ENCODE data around the gene SLAMF8.

The SLAMF8 gene

DNA sequence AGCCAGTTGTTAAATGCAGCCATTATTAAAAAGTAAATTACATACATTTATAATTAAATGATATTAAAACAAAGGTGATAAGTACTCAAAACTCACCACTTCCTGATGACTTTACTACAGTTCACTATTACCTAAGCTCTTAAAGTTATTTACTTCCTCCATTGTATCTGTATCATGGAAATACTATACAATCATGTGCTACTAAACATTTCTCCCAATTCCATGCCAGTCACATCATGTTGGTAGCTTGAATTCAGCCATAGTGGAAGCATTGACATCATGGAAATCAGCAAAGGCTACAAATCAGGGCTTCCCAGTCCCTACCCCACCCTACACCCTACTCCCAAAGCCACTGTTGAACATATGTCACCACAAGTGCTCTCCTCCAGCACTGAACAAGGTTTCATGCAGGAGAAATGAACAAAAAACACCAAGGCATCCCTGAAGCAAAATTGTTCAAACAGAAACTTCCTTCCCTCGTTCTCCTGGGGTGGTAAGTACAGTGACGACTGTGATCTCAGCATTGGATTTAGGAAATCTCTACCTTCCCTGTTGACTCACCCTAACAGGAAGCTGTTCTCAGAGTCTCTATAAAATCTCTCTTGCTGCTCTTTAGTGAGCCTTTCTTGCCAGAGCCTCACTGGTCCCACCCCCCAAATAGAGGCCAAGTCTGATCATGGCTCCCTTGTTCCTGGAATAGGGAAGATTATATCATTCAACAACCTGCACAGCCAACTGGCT lies 23.1 kb downstream of the SLAMF8 start:
- no peak for DNase-seq (ENCODE audit: low spot score)

DNA sequence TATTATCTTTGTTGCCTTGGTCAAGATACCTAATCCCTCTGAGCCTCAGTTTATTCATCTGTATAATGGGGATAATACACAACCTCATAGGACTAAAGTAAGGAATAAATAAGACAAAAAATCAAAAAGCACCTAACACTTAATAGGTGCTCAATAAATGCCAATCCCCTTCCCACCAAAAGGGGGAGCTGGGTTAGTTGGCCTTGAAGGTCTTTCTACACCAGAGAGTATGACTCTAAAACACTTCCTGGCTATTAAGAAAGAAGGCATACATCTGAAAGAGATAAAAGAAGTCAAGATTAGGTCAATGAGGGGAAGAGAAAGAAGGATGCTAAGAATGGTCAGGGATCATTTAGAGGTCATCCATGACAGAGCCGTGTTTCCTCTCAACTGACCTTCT lies 24.7 kb downstream of the SLAMF8 start:
- peak; percentile 10 for DNase-seq (ENCODE audit: low spot score)

DNA sequence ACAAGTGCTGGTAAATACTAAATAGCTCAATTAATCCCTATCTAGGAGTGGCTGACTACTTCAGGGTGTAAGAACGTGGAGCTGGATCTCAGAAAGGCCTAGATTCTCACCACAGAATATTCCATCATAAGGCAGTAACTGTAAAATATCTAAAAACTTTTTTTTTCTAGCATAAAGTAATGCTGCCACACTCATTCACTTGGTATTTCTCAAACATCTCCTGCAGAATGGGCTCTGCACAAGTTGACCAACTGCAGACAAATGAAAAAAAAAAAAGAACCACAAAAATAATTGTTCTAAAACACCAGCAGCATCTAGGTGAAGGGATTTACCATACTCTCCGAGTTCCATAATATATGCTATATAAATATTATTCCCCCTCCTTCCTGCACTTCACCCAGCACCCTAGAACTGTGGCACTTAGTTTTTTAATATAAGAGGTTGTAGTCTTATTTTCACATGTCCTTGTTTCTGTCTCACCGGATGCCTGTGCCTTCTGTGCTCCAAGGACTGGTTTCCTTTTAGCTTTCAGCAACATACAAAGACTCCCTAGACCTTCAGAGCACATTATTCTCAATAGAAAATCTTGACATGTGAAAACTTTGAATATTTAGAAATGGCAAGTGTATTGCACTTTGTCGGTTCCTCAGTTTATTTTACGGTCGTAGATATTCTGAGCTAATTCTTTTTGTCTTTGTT lies 26.9 kb downstream of the SLAMF8 start:
- no peak for DNase-seq (ENCODE audit: low spot score)

DNA sequence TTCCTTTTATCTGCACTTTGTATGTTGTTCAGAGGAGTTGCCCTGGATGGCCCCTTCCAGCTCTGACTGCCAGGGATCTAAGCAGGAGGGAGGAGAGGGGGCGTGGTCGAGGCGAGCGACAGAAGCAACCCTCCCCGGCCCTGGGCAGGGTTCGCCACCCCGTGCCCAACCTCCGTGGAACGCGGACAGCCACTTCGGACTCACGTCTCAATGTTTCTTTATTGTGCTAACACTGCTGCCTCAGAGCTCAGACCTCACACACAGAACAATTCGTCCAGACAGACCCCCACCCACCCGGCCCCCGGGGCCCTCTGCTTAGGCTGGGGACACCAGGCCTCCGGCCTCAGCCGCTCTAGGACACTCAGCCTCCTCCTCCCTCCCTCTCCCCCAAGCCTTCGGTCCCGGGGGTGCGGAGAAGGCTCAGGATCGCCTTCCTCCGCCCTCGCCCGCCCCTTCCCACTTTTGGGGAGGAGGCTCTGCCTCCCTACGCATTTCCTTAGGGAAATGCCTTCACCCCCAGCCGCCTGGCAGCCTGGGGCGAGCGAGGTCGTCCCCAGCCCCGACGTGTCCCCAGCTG lies 27.5 kb downstream of the SLAMF8 start:
- no peak for DNase-seq (ENCODE audit: low spot score)

DNA sequence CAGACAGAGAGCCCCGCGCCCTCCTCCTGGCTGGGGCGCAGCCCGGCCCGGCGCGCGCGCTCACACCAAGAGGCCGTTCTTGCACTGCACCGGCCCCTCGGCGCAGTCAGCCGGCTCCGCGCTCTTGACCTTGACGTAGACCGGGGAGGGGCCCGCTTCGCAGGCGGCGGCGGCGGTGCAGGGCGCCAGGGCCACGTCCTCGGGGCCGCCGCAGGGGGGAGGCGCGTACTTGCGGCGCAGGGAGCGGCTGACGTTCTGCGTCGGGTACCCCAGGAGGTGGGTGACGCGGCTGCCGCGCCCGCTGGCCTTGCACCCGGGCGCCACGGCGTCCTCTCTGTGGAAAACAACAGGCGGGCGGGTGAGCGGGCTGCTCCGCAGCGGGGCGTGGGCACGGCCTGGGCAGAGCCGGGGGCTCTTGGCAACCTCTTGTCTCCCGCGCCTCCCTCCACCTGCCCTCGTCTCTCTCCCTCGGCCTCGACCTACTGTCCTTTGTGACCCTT lies 28.1 kb downstream of the SLAMF8 start:
- peak; percentile 67 for DNase-seq (ENCODE audit: low spot score)

DNA sequence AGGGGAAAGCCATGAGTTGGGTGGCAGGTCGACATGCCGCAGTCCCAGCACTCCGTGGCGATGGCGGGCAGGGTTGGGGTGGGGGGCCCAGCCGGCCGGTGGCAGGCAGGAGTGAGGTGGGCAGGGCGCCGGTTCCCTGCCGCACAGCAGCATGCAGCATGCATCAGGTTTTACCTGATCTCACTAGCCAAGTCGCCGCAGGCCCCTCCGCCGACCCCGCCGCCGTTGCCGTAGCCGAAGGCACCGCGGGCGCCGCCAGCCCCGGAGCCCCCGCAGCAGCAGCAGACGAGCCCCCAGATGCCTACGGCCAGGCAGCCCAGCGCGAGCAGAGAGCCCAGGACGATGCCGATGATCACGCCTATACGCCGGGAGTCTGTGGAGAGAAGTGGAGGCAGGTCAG lies 29.0 kb downstream of the SLAMF8 start:
- DNase-seq (ENCODE audit: low spot score): no peak

DNA sequence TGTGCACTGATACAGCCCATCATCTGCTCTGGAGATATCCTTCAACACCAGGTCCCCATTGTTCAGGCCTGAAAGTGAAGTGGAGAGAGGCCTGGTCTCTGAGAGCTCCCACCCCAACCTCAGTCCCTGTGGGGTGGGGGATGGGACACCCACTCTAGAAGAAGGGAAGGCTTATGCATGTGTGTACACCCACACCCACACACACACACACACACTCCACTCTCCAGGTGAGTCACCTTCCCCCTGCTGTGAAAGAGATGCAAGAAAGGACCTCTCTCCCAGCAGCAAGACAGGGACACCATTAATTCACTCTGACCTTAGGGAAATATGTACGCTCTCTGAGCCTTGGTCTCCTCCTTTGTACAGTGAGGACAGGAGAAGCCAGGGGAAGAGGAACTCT lies 29.9 kb downstream of the SLAMF8 start:
- no peak for DNase-seq (ENCODE audit: low spot score)

DNA sequence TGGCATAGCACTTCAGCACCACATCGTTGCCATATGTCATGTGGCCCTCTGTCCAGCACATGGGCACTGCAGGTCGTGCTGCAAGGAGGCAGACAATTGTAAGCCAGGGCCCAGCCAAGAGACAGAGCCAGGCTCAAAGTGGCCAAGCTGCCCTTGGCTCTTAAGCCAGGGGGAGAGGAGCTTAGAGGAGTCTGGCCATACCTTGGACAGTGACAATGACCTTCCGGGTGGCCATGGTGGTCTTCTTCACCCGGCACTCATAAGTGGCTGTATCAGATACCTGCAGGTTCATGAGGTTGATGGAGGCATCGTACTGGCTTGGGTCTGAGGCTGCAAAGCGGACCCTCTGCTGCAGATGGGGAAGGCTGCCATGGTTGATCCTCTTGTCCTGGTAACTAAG lies 31.2 kb downstream of the SLAMF8 start:
- no peak for DNase-seq (ENCODE audit: low spot score)

DNA sequence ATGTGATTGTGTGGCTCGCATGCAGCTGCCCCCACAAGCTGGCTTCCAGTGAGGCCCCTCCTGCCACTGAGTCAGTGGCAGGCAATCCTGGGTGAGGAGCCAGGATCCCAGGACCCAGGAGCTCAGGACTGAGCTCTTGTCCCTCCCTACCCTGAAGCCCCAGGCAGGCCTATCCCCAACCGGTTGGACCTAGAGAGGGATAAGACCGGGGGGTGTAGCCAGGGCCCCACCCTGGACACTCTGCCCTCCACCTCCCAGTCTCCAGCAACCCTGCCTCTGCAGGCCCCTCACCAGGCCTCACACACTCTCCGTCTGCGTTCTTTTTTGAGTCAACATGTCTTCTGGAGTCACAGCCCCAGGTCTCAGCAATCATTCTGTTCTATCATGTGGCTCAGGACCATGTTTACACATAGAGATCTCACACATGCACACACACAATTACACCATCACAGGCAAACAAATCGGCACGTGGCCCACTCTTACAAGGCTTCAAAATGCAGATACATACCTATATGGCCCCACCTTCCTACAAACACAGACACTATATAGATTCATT lies 33.2 kb downstream of the SLAMF8 start:
- DNase-seq (ENCODE audit: low spot score): no peak

DNA sequence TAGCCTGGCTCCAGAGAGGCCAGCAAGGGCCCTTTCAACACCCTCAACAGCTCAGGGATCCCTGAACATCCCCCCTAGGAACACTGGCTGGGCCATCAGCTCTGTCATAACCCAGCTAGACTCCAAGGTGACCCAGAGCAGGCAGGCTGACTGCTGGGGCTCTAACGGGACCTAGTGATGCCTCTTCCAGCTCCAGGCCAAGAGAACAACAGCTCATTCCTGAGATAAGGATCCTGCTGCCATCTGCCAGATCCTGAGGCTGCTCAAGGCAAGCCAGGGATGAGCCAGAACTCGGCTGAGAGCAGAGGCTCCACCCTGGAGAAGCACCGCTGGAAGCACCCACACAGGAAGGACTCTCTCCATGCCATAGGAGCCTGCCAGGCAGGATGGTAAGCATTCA lies 33.8 kb downstream of the SLAMF8 start:
- DNase-seq (ENCODE audit: low spot score): no peak

DNA sequence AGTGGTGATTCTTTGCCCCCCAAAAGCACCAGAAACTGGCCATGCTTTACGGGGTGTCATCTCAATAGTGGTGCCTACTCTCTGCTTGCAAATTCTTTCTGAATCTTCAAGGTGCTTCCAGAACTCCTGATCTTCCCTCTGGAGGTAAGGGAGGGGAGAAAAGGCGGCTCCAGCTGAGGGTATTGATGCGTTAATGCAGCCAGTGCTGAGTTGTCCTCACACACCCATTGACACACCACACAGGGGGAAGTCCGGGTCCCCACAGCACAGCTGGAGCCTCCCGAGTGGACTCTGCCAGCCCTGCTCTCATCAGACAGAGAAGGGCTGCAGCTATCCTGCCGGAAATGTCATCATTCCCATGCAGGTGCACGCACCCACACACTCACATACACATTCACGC lies 34.5 kb downstream of the SLAMF8 start:
- DNase-seq (ENCODE audit: low spot score): no peak

DNA sequence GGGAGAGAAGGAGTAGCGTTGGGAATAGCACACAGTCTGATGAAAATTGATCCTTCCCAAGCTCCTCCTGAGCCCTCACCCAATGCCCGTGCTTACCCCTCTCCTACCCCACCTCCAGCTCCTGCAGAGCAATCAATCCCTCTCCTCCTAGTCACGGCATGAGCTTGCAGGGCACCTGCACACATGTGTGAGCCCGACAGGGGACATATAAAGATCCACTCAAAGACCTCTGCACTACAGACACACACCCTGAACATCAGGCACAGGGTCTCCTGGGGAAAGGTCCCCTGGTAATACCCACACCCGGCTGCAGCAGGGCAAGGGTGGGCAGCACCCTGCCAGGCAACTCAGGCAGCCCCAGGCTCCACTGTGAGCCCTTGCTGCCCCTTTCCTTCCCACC lies 35.4 kb downstream of the SLAMF8 start:
- DNase-seq (ENCODE audit: low spot score): no peak

DNA sequence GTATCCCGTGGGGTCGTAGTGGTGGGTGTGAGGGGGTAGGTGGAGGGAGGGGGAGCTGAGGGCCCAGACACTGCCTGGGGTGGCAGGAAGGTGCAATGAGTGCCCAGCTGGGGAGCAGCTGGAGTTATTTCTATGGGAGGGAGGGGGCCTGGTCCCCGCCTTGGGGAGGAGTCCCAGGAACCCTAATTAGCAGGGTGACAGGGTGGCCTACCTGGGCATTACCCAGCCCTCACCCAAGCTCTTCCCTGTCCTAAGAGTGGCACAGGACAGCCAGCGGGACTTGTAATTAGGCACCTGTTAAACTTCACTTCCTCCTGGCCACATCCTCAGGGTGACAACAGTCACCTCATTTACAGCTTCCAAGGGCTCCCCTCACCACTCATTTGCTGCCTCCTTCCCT lies 35.9 kb downstream of the SLAMF8 start, which contains the start of gene VSIG8:
Gene VSIG8, minus strand, starts transcription at position 101 of the 400 bp plus-strand sequence. CDS start 136 bp downstream, outside the sequence.
- DNase-seq (ENCODE audit: low spot score): no peak

DNA sequence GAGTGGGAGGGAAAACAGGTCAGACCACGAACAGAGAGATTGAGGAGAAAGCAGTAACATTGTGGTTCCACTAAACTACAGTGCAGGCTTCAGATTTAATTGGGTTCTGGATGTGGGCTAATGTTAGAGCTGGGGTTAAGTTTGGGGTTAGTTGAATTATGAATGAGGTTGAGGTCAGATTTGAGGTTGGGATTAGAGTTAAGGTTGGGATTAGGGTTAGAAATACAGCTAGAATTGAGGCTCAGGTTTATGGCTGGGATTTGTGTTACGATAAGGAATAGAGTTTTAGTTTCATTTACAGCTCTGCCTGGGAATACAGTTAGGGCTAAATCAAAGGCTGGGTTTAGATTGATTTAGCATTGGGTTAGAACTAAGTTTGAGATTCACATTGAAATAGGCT lies 37.6 kb downstream of the SLAMF8 start:
- DNase-seq (ENCODE audit: low spot score): no peak

DNA sequence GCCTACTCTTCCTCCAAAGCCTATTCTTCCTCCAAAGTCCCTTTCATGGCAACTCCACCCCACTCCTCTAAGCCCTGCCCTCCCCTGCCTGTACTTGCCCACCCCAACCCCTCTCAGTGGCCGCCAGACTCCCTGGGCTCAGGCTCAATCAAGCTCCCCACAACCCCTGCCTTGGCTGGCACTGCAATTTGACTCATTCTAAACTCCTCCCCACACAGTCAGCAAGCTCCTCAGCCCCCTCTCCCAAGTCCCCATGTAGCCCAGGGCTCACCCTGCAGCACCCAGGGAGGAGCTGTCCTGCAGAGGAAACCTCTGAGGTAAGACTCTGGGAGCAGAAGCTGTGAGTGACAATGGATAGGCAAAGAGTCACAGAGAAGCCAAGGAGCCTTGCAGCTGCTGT lies 39.4 kb downstream of the SLAMF8 start:
- DNase-seq (ENCODE audit: low spot score): no peak

DNA sequence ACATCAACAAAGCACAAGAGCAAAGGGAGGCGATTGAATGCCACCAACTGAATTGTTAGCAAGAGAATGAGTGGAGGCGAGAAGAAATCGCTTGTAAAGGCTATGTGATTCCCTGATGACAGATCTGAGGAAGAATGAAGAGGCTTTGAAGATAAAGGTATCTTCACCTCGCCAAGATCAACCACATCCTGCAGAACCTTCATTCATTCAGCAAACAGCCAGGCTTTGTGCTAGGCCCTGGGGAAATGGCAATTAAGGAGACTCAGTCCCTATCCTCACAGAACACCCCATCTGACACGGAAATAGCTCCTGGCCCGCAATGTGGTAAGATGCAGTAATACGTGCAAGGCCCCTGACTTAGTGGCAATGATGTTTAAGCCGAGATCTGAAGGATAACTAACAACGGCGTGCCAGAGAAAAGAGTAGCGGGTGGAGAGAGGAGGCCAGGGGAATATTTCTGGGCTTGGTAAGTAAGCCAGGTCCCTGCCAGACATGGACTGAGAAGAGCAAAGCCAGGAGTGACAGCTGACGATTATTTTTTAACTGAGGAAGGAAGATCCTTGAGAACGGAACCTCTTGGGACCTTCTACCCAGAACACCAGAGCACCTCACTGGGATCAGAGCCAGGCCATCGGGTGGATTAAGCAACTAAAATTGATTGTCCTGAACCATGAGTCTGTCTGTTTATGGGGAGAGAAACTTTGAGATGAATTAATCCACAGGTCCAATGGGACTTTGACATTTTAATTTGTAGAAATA lies 40.4 kb downstream of the SLAMF8 start:
- DNase-seq (ENCODE audit: low spot score): no peak

DNA sequence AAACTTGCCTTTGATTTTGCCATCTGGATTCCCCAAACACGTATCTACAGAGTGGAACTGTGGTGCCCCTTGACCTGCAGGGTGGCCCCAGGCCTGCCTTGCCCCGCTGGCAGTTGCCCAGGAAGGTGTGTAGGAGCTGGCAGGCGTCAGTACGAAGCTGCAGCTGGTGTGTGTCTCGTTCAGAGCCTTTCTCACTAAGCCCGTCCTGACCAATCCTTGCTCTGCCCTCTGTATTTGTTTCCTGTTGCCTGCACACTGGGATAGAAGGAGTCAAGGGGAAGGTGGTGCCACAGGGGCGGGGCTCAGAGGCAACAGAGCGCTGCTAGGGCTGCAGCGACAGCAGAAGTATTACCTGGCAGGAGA lies 41.0 kb downstream of the SLAMF8 start:
- no peak for DNase-seq (ENCODE audit: low spot score)

DNA sequence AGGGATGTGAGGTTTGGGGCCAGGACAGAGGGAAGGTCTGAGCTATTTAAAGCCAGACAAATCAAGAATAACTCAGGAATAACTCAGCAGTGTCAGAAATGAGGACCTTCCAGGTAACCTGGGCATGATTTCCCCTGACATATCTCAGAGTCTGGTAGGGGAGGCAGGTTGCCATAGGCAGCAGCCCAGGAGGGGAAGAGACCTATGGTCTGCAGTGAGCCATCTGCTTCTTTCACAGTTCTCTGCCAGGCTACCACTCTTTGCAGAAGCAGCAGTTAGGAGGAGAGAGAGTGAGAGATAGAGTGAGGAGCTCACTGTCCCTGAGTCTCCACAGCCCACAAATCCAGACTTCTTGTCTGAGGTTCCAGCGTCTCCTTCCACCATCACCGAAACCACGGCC lies 42.1 kb downstream of the SLAMF8 start:
- DNase-seq (ENCODE audit: low spot score): no peak

DNA sequence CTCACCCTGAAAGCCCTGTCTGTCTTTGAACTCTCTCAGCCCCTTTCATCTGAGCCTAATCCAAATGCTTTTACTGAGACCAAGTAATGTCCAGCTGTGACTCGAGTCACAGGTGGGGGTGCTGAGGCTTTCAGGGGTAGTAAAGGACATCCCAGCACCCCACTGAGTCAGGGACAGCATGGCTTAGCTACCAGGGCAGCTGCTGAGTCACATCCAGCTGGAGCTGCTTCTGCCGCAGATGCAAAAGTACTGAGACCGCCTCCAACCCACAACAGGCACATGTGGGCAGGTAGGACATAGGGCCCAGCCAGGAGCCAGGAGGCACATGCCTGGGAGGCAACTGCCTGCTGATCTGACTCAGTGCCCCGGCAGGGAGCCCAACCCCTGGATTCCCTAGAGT lies 42.5 kb downstream of the SLAMF8 start:
- DNase-seq (ENCODE audit: low spot score): no peak

DNA sequence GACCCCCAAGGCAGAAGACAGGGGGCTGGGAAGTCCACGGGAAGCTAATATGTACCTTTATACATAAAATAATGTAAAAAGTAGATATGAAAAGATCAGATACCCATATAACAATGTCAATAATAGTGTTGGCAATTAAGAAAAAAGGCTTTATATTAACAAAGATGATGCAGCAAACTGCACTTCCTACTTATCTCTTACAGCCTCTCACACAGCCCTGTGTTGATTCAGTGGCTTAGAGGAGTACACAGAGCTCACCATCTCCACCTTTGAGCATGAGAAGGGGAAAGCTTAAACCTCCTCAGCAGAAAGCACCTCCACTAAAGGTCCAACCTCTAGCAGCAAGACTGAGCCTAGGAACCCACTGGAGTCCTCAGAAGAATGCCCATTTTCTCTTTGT lies 42.9 kb downstream of the SLAMF8 start:
- no peak for DNase-seq (ENCODE audit: low spot score)

DNA sequence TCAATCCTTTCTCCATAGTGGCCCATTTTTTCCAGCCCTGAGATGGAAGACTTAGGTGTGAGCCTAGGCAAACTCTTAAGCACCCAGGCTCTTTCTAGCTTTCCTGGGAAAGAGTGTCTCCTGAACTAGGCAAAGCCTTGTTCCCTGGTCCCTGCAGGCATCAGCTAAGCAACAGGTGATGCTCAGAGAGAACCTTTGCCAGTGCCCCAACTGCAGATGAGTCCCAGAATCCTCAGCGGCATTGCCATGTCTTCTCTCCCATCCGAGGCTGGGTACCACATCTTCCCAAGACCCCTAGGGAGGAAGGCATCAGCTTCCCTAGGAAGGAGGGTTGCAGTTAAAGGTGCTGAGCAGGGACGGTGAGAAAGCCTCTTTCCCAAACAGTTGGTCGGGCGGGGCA lies 44.0 kb downstream of the SLAMF8 start:
- no peak for DNase-seq (ENCODE audit: low spot score)

DNA sequence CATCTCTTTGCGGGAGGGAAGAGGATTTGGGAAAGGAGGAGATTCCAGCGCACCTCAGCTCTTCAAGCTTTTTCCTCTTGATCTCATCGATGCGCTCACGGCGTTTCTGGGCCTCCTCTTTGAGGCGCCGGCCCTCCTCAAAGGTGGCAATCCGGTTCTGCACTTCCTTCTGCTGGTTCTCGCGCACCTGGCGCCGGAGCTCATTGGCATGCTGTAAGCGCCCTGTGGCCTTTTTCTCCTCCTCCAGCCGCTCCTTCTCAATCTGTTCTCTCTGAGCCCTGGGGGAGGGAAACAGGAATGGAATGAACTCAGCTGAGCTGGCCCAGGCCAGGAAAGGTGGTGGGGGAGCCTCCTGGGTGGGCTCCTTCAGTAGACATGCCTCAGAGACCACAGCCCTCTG lies 46.2 kb downstream of the SLAMF8 start:
- DNase-seq (ENCODE audit: low spot score): no peak
